Measurements from ENCODE around the gene PDCD7.
A peak's percentile ranks its signal among the peaks of the same experiment; 100 is the strongest.

The PDCD7 gene

DNA sequence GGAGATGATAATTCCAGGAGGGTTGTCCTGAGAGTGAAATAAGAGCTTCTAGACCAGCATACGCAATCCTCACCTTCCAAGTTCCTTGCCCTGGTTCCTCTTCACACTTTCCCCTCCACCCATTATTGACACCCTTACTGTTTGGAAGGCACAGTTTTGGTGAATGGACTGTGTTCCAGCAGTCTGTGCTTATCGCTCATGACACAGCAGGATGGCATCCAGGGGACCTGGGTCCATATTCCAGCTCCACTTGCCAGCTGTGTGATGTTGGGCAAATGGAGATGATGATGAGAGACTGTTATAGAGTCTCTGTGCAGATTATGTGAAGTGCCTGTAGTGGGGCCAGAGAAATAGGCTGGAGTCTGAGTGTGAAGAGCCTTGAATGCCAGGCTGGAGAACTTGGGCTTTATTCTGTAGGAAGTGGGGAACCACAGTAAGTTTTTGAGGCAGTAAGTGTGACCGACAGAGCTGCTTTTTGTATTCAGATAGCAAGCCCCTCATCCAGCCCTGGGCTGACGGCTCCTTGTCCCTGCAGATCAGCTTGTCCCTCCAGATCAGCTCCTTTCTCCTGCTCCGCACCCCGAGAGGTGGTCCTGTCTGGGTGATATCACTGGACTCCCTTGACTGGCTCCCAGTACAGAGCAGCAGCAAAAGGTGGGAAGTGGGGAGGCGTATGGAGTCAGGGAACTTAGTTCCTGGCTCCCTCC is 49.0 kb downstream of the PDCD7 start:
- Histone ChIP-seq H3K4me2 (ENCODE audit: low read depth, low read length, poor library complexity, severe bottlenecking) (no peak overlapping the region), H3K9ac (ENCODE audit: low read depth, low read length, poor library complexity, severe bottlenecking) (no peak overlapping the region), H3K9me2 (replicated peaks; ENCODE audit: low read depth, low read length) (no peaks in the 10 kb centered on the region), H3F3A (ENCODE audit: low read depth) (no peaks in the 10 kb centered on the region), H3K79me2 (ENCODE audit: insufficient read depth, low read length) (no peaks in the 10 kb centered on the region), H3K4me1 (ENCODE audit: insufficient read depth, low read length, poor library complexity, severe bottlenecking) (peaks cover 23% of the 10 kb centered on the region), H3K9me3 (ENCODE audit: insufficient read depth, low read depth, low read length) (no peaks in the 10 kb centered on the region), H4K20me1 (ENCODE audit: insufficient read depth, low read length, poor library complexity, severe bottlenecking) (no peaks in the 10 kb centered on the region), H3K4me3 (ENCODE audit: low read length, poor library complexity, severe bottlenecking) (no peak overlapping the region), H2AFZ (ENCODE audit: low read length) (no peak overlapping the region), H3K27me3 (ENCODE audit: insufficient read depth, low read length, poor library complexity, severe bottlenecking) (no peaks in the 10 kb centered on the region), H3K36me3 (ENCODE audit: insufficient read depth, low read length) (no peaks in the 10 kb centered on the region)
- TF ChIP-seq, protein P1, sequence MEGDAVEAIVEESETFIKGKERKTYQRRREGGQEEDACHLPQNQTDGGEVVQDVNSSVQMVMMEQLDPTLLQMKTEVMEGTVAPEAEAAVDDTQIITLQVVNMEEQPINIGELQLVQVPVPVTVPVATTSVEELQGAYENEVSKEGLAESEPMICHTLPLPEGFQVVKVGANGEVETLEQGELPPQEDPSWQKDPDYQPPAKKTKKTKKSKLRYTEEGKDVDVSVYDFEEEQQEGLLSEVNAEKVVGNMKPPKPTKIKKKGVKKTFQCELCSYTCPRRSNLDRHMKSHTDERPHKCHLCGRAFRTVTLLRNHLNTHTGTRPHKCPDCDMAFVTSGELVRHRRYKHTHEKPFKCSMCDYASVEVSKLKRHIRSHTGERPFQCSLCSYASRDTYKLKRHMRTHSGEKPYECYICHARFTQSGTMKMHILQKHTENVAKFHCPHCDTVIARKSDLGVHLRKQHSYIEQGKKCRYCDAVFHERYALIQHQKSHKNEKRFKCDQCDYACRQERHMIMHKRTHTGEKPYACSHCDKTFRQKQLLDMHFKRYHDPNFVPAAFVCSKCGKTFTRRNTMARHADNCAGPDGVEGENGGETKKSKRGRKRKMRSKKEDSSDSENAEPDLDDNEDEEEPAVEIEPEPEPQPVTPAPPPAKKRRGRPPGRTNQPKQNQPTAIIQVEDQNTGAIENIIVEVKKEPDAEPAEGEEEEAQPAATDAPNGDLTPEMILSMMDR (conservative IDR thresholded peaks at IDR 0.05; ENCODE audit: low read length): no peak
- TF ChIP-seq EZH2phosphoT487 (IDR thresholded peaks at IDR 0.05; ENCODE audit: borderline replicate concordance): no peak

DNA sequence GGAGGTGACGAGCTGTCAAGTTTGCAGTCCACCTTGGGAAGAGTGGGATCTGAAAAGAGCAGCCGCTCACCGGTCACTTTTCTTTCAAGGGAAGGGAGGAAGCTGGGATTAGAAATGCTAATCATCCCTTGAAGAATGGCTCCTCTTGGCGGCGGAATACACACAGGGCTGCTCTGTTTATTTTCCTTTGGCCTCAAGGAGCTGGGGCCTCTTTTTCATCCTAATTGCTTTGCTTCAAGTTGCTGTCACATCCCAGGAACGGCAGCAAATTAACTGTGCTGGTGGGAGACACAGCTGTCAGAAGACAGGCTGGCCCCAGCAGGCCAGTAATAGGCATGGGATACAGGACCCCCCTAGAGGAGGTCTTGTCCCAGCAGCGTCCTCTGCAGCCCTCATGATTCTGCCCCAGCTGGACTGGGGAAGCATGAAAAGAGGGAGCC is 50.3 kb downstream of the PDCD7 start:
- Histone ChIP-seq H4K20me1 (ENCODE audit: insufficient read depth, low read length, poor library complexity, severe bottlenecking) (no peaks in the 10 kb centered on the region), H3K4me2 (ENCODE audit: low read depth, low read length, poor library complexity, severe bottlenecking) (no peak overlapping the region), H3K9me2 (replicated peaks; ENCODE audit: low read depth, low read length) (no peaks in the 10 kb centered on the region), H3K27me3 (ENCODE audit: insufficient read depth, low read length, poor library complexity, severe bottlenecking) (no peaks in the 10 kb centered on the region), H3K4me3 (ENCODE audit: low read length, poor library complexity, severe bottlenecking) (no peak overlapping the region), H3K9ac (ENCODE audit: low read depth, low read length, poor library complexity, severe bottlenecking) (peak overlapping the region; percentile 48), H3K9me3 (ENCODE audit: insufficient read depth, low read depth, low read length) (no peaks in the 10 kb centered on the region), H3F3A (ENCODE audit: low read depth) (no peaks in the 10 kb centered on the region), H3K36me3 (ENCODE audit: insufficient read depth, low read length) (no peaks in the 10 kb centered on the region), H3K79me2 (ENCODE audit: insufficient read depth, low read length) (no peaks in the 10 kb centered on the region), H2AFZ (ENCODE audit: low read length) (no peak overlapping the region), H3K4me1 (ENCODE audit: insufficient read depth, low read length, poor library complexity, severe bottlenecking) (peaks cover 23% of the 10 kb centered on the region)
- TF ChIP-seq, protein P1 (conservative IDR thresholded peaks at IDR 0.05; ENCODE audit: low read length): no peak
- no peak for TF ChIP-seq EZH2phosphoT487 (IDR thresholded peaks at IDR 0.05; ENCODE audit: borderline replicate concordance)

DNA sequence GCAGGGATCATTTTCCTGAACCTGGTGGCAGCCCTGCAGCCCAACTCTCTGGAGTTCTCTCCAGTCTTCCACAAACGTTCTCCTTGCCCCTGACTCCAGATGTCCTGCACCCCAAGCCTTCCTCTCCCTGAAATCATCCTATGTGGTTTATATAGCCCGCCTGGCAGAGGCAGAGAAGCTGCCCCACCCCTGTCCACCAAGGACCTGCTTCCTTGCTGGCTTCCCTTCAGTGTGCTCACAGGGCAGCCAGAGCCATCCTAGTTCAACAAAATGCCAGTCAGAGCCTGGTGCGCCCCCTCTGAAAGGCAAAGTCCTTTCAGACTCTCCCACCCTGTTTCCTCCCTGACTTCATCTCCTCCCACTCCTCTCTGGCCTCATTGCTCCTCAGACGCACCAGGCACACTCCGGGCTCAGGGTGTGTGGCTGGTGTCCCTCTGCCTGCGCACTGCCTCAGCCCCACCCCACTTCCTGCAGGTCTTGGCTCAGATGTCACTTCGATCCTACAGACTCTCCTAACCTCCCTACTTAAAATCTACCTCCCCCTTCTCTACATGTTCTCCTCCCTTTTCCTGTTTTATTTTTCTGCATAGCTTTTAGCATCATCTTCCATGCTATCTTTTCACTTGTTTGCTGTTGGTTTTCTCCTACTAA is 51.2 kb downstream of the PDCD7 start:
- H3K4me3 ChIP-seq (ENCODE audit: low read length, poor library complexity, severe bottlenecking): peak overlapping the region; percentile 1
- H3F3A ChIP-seq (ENCODE audit: low read depth): no peaks in the 10 kb centered on the region
- H3K27me3 ChIP-seq (ENCODE audit: insufficient read depth, low read length, poor library complexity, severe bottlenecking): no peaks in the 10 kb centered on the region
- H3K79me2 ChIP-seq (ENCODE audit: insufficient read depth, low read length): no peaks in the 10 kb centered on the region
- H3K4me1 ChIP-seq (ENCODE audit: insufficient read depth, low read length, poor library complexity, severe bottlenecking): peaks cover 23% of the 10 kb centered on the region
- H3K4me2 ChIP-seq (ENCODE audit: low read depth, low read length, poor library complexity, severe bottlenecking): peak overlapping the region; percentile 42
- TF ChIP-seq, protein P1 (conservative IDR thresholded peaks at IDR 0.05; ENCODE audit: low read length): no peak
- TF ChIP-seq EZH2phosphoT487 (IDR thresholded peaks at IDR 0.05; ENCODE audit: borderline replicate concordance): no peak
- no peak overlapping the region for H2AFZ ChIP-seq (ENCODE audit: low read length)
- no peaks in the 10 kb centered on the region for H3K9me2 ChIP-seq (replicated peaks; ENCODE audit: low read depth, low read length)
- H3K9me3 ChIP-seq (ENCODE audit: insufficient read depth, low read depth, low read length): no peaks in the 10 kb centered on the region
- H3K36me3 ChIP-seq (ENCODE audit: insufficient read depth, low read length): no peaks in the 10 kb centered on the region
- H3K9ac ChIP-seq (ENCODE audit: low read depth, low read length, poor library complexity, severe bottlenecking): peak overlapping the region; percentile 48
- H4K20me1 ChIP-seq (ENCODE audit: insufficient read depth, low read length, poor library complexity, severe bottlenecking): no peaks in the 10 kb centered on the region

Measured in Loucy (cell line).